ENCODE data around the gene ZSWIM7.

The ZSWIM7 gene

DNA sequence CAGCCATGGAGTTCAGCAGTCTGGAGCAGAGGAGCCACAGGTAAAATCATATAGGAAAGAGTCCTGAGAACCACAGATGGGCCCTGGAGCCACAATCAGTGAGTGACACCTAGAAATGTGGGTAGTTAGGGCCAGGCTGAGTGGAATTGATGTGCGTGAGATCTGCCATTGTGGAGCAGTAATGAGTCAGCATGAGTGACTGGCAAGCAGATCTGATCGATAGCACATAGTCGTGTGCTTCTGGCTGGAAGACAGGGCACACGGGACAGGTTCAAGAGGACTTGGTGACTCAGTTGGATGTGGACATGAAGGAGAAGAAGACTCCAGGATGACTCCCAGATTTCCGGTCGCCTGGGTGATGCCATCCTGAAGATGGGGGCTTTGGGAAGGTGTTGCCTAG lies 42.3 kb downstream of the ZSWIM7 start:
- TF ChIP-seq SIN3A (IDR thresholded peaks at IDR 0.05; ENCODE audit: borderline replicate concordance, insufficient read depth, low read length) (no peak), FOXP2 (optimal IDR thresholded peaks at IDR 0.05; ENCODE audit: borderline replicate concordance, extremely low read depth, extremely low read length, insufficient read depth) (no peak), POLR2AphosphoS5 (IDR thresholded peaks at IDR 0.05; ENCODE audit: low read depth, low read length) (no peak), TAF1 (IDR thresholded peaks at IDR 0.05; ENCODE audit: borderline replicate concordance, insufficient read depth, low read length) (no peak)
- TF ChIP-seq, protein P1, sequence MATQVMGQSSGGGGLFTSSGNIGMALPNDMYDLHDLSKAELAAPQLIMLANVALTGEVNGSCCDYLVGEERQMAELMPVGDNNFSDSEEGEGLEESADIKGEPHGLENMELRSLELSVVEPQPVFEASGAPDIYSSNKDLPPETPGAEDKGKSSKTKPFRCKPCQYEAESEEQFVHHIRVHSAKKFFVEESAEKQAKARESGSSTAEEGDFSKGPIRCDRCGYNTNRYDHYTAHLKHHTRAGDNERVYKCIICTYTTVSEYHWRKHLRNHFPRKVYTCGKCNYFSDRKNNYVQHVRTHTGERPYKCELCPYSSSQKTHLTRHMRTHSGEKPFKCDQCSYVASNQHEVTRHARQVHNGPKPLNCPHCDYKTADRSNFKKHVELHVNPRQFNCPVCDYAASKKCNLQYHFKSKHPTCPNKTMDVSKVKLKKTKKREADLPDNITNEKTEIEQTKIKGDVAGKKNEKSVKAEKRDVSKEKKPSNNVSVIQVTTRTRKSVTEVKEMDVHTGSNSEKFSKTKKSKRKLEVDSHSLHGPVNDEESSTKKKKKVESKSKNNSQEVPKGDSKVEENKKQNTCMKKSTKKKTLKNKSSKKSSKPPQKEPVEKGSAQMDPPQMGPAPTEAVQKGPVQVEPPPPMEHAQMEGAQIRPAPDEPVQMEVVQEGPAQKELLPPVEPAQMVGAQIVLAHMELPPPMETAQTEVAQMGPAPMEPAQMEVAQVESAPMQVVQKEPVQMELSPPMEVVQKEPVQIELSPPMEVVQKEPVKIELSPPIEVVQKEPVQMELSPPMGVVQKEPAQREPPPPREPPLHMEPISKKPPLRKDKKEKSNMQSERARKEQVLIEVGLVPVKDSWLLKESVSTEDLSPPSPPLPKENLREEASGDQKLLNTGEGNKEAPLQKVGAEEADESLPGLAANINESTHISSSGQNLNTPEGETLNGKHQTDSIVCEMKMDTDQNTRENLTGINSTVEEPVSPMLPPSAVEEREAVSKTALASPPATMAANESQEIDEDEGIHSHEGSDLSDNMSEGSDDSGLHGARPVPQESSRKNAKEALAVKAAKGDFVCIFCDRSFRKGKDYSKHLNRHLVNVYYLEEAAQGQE (IDR thresholded peaks at IDR 0.05; ENCODE audit: insufficient read depth in 1 of 2, low read depth in 2 of 2, low read length in 2 of 2) = no peak

DNA sequence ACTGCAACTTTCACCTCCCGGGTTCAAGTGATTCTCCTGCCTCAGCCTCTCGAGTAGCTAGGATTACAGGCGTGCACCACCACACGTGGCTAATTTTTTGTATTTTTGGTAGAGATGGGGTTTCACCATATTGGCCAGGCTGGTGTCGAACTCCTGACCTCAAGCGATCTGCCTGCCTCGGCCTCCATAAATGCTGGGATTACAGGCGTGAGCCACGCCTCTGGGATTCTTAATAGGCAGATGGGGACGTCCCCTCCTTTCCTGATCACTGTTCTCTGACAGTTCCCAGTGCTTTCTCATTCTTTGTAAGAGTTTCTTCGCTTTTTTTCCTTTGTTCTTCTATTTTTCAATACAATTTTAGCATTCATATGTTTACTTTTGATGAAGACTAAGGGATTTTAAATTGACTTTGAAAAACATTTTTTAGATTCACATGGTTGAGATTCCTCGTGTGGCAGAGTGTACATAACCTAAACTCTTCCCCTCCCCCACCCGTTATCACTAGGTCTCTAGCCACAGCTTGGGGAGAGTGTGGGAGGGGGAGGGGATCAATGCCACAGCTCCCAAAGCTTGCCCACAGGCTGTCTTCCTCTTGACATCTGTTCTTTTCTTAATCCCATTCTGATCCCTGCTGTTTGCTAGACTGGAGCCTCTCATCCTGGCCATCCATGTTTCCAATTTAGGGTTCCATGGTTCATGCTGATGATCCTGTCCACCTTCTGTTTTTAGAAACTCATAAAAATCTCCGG lies 43.5 kb downstream of the ZSWIM7 start:
- TF ChIP-seq SIN3A (IDR thresholded peaks at IDR 0.05; ENCODE audit: borderline replicate concordance, insufficient read depth, low read length) (no peak), TAF1 (IDR thresholded peaks at IDR 0.05; ENCODE audit: borderline replicate concordance, insufficient read depth, low read length) (no peak), FOXP2 (optimal IDR thresholded peaks at IDR 0.05; ENCODE audit: borderline replicate concordance, extremely low read depth, extremely low read length, insufficient read depth) (no peak), POLR2AphosphoS5 (IDR thresholded peaks at IDR 0.05; ENCODE audit: low read depth, low read length) (no peak)
- TF ChIP-seq, protein P1 (IDR thresholded peaks at IDR 0.05; ENCODE audit: insufficient read depth in 1 of 2, low read depth in 2 of 2, low read length in 2 of 2) = no peak

DNA sequence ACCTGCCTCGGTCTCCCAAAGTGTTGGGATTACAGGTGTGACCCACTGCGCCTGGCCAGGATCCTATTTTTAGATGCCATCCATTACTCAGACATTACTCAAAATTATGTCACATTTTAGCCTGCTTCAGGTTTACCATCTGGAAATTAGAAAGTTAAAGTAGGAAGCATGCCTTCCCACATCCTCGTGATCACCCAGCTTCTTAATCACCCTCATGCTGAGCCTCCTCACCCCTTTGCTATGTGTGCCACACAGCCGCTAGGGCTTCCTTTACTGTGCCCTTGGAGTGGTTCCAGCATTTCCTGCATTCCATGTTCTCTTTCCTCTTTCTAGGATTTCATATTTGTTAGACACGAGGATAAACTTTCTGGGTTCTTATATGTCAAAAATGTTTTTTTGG lies 45.3 kb downstream of the ZSWIM7 start:
- TF ChIP-seq POLR2AphosphoS5 (IDR thresholded peaks at IDR 0.05; ENCODE audit: low read depth, low read length) = no peak
- TF ChIP-seq TAF1 (IDR thresholded peaks at IDR 0.05; ENCODE audit: borderline replicate concordance, insufficient read depth, low read length) = no peak
- TF ChIP-seq, protein P1 (IDR thresholded peaks at IDR 0.05; ENCODE audit: insufficient read depth in 1 of 2, low read depth in 2 of 2, low read length in 2 of 2) = no peak
- no peak for TF ChIP-seq FOXP2 (optimal IDR thresholded peaks at IDR 0.05; ENCODE audit: borderline replicate concordance, extremely low read depth, extremely low read length, insufficient read depth)
- no peak for TF ChIP-seq SIN3A (IDR thresholded peaks at IDR 0.05; ENCODE audit: borderline replicate concordance, insufficient read depth, low read length)

DNA sequence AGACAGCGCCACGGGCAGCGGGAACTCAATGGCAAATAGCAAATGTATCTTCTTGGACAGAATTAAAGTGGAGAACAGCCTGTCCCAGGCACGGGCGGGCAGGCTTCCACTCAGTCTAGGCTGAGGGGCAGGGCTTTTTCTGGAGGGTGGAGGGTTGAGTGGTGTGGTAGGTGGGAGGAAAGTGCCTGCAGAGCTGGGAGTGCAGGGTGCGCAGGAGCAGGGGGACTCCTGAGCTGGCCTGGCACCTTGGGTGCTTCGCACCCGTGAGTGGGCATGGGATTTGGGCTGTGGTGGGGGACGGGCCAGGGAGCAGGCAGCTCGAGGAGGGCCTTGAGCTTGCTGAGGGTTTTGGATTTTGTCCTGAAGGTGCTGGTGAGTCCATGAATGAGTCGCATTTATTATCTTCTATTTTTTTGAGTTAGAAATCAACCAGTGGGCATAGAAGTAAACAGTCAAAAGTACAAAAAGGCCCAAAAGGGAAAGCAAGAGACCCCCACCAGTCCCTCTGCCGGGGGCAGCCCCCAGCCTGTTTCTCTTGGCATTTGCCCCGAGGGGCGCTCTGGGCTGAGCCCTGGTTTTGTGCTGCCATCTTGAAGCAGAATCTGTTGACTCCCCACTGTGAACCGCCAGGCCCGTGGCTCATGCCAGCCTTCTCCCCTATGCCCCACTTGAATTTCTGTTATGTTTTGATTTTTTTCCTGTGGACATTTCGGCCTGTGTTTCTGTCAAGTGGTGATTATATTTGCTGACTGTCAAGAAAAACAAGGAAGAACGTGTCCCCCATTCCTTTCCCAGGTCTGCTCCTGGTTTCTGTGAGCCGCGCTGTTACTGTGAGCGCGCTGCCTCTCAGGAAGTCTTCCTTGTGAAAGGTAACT lies 46.4 kb downstream of the ZSWIM7 start:
- TF ChIP-seq SIN3A (IDR thresholded peaks at IDR 0.05; ENCODE audit: borderline replicate concordance, insufficient read depth, low read length) (no peak), TAF1 (IDR thresholded peaks at IDR 0.05; ENCODE audit: borderline replicate concordance, insufficient read depth, low read length) (no peak), POLR2AphosphoS5 (IDR thresholded peaks at IDR 0.05; ENCODE audit: low read depth, low read length) (no peak), FOXP2 (optimal IDR thresholded peaks at IDR 0.05; ENCODE audit: borderline replicate concordance, extremely low read depth, extremely low read length, insufficient read depth) (no peak)
- TF ChIP-seq, protein P1 (IDR thresholded peaks at IDR 0.05; ENCODE audit: insufficient read depth in 1 of 2, low read depth in 2 of 2, low read length in 2 of 2) = no peak
